ENCODE results near the gene TPH2. TPM values are rescaled to one million over a fixed set of nuclear protein-coding genes. Genes with fewer than 3 reads are reported as not detected.

The TPH2 gene
- total RNA-seq, 1 experiment from 2014 or later: 0.66 TPM

DNA sequence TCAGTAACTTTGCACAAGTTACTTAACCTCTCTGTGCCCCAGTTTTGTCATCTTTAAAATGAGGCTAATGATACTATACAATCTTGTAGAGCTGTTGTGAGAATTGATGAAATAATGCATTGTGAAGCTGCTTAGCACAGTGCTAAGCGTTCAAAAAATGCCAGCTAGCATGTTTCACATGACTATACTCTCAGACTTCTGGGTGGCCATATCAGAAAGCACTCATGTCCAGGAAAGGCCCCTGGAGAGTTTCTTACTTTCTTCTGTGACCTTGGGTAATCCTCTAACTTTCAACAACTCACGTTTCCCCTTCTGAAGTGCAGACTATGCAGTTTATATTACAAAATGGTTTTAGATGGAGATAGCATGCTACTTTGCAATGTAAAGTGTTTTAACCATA is 68.1 kb downstream of the TPH2 start:
- H3K23ac ChIP-seq (ENCODE audit: insufficient read length, low read depth, low read length): no peak overlapping the region
- H4K5ac ChIP-seq (ENCODE audit: insufficient read length, low read depth, low read length): no peak overlapping the region
- H4K91ac ChIP-seq (ENCODE audit: insufficient read length, low read depth, low read length): no peak overlapping the region
- no peaks in the 10 kb centered on the region for H3K9me3 ChIP-seq (ENCODE audit: control insufficient read depth, low read depth, low read length)
- H3K9ac ChIP-seq (ENCODE audit: extremely low read depth, insufficient read length, low read length): no peak overlapping the region
- no peak overlapping the region for H3K14ac ChIP-seq (ENCODE audit: insufficient read depth, low read length)
- H3K4me1 ChIP-seq (ENCODE audit: insufficient read depth, low read length): no peaks in the 10 kb centered on the region
- no peak overlapping the region for H3T11ph ChIP-seq (ENCODE audit: low read length)
- H3K27me3 ChIP-seq (ENCODE audit: insufficient read depth, low read length): no peaks in the 10 kb centered on the region
- no peaks in the 10 kb centered on the region for H3K79me2 ChIP-seq (ENCODE audit: insufficient read depth, low read length)
- H3K56ac ChIP-seq (ENCODE audit: insufficient read length, low read depth, low read length): no peak overlapping the region
- no peak overlapping the region for H2BK120ac ChIP-seq (ENCODE audit: low read depth, low read length, poor library complexity, severe bottlenecking)
- H3K4me1 Mint-ChIP-seq: peaks cover 10 to 14% of the 10 kb centered on the region in 2 experiments
- H2AK5ac ChIP-seq (ENCODE audit: insufficient read length, low read length): no peak overlapping the region
- H2BK15ac ChIP-seq (ENCODE audit: low read depth, low read length): no peak overlapping the region
- H3K23me2 ChIP-seq (ENCODE audit: insufficient read length, low read depth, low read length, poor library complexity, severe bottlenecking): no peaks in the 10 kb centered on the region
- no peaks in the 10 kb centered on the region for H3K27me3 Mint-ChIP-seq (ENCODE audit: low read depth)
- no peak overlapping the region for H3K4ac ChIP-seq (ENCODE audit: low read depth, low read length)
- no peaks in the 10 kb centered on the region for H3K36me3 Mint-ChIP-seq (ENCODE audit: insufficient read depth in 1 of 3, low read depth in 3 of 3)
- H2BK5ac ChIP-seq (ENCODE audit: insufficient read length, low read length): no peak overlapping the region
- H3K79me1 ChIP-seq (ENCODE audit: insufficient read depth, low read depth, low read length, poor library complexity, severe bottlenecking): no peaks in the 10 kb centered on the region
- no peak overlapping the region for H2BK12ac ChIP-seq (ENCODE audit: insufficient read length, low read depth, low read length)
- no peak overlapping the region for H3K27ac Mint-ChIP-seq
- no peaks in the 10 kb centered on the region for H4K20me1 ChIP-seq (ENCODE audit: control insufficient read depth, insufficient read depth, insufficient read length)
- H3K4me2 ChIP-seq (ENCODE audit: insufficient read depth, insufficient read length, low read length): no peak overlapping the region
- no peaks in the 10 kb centered on the region for H3K9me3 Mint-ChIP-seq
- H2BK20ac ChIP-seq (ENCODE audit: low read depth, low read length, poor library complexity, severe bottlenecking): no peak overlapping the region
- DNase-seq: no peak
- H3K4me3 Mint-ChIP-seq: no peak overlapping the region
- H3K27ac ChIP-seq (ENCODE audit: insufficient read length, low read depth, low read length): no peak overlapping the region
- no peak overlapping the region for H4K8ac ChIP-seq (replicated peaks; ENCODE audit: insufficient read length, low read depth, low read length)
- H2AFZ ChIP-seq (ENCODE audit: low read length): no peak overlapping the region
- no peak overlapping the region for H3K18ac ChIP-seq (ENCODE audit: insufficient read length, low read depth, low read length)
- TF ChIP-seq, protein P1, sequence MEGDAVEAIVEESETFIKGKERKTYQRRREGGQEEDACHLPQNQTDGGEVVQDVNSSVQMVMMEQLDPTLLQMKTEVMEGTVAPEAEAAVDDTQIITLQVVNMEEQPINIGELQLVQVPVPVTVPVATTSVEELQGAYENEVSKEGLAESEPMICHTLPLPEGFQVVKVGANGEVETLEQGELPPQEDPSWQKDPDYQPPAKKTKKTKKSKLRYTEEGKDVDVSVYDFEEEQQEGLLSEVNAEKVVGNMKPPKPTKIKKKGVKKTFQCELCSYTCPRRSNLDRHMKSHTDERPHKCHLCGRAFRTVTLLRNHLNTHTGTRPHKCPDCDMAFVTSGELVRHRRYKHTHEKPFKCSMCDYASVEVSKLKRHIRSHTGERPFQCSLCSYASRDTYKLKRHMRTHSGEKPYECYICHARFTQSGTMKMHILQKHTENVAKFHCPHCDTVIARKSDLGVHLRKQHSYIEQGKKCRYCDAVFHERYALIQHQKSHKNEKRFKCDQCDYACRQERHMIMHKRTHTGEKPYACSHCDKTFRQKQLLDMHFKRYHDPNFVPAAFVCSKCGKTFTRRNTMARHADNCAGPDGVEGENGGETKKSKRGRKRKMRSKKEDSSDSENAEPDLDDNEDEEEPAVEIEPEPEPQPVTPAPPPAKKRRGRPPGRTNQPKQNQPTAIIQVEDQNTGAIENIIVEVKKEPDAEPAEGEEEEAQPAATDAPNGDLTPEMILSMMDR (conservative IDR thresholded peaks at IDR 0.05): no peak
- WGBS (ENCODE audit: extremely low coverage, insufficient read length, low lambda C conversion rate): no CpG with 5 or more reads among the region's 2 CpGs

Data from H9 (cell line).